ENCODE results near the gene RAMP1.

Gene RAMP1

DNA sequence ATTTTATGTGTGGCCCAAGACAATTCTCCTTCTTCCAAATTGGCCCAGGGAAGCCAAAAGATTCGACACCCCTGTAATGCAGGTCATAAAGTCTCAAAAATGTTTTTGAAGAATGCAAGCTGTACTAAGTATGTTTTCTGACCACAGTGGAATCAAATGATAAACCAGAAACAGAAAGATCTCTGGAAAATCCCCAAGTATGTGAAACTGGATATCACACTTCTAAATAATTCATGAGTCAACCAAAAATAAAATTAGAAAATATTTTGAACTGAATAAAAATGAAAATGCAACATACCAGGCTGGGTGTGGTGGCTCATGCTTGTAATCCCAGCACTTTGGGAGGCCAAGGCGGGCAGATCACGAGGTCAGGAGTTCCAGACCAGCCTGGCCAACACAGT is 73.3 kb downstream of the RAMP1 start:
- Histone ChIP-seq H4K20me1 (ENCODE audit: insufficient read depth, low read length, poor library complexity, severe bottlenecking) (no peaks in the 10 kb centered on the region), H3K4me1 (ENCODE audit: insufficient read depth, low read length, poor library complexity, severe bottlenecking) (peaks cover 12% of the 10 kb centered on the region), H3K36me3 (ENCODE audit: insufficient read depth, low read length) (no peaks in the 10 kb centered on the region), H3K27me3 (ENCODE audit: insufficient read depth, low read length, poor library complexity, severe bottlenecking) (no peaks in the 10 kb centered on the region), H3K9ac (ENCODE audit: low read depth, low read length, poor library complexity, severe bottlenecking) (no peak overlapping the region), H3K4me2 (ENCODE audit: low read depth, low read length, poor library complexity, severe bottlenecking) (no peak overlapping the region), H3K4me3 (ENCODE audit: low read length, poor library complexity, severe bottlenecking) (no peak overlapping the region), H3K79me2 (ENCODE audit: insufficient read depth, low read length) (no peaks in the 10 kb centered on the region), H3K9me2 (replicated peaks; ENCODE audit: low read depth, low read length) (no peaks in the 10 kb centered on the region), H3K9me3 (ENCODE audit: insufficient read depth, low read depth, low read length) (peaks cover 5% of the 10 kb centered on the region; the same call in 1 of the 2 replicates), H2AFZ (ENCODE audit: low read length) (no peak overlapping the region), H3F3A (ENCODE audit: low read depth) (no peaks in the 10 kb centered on the region)
- TF ChIP-seq, protein P1, sequence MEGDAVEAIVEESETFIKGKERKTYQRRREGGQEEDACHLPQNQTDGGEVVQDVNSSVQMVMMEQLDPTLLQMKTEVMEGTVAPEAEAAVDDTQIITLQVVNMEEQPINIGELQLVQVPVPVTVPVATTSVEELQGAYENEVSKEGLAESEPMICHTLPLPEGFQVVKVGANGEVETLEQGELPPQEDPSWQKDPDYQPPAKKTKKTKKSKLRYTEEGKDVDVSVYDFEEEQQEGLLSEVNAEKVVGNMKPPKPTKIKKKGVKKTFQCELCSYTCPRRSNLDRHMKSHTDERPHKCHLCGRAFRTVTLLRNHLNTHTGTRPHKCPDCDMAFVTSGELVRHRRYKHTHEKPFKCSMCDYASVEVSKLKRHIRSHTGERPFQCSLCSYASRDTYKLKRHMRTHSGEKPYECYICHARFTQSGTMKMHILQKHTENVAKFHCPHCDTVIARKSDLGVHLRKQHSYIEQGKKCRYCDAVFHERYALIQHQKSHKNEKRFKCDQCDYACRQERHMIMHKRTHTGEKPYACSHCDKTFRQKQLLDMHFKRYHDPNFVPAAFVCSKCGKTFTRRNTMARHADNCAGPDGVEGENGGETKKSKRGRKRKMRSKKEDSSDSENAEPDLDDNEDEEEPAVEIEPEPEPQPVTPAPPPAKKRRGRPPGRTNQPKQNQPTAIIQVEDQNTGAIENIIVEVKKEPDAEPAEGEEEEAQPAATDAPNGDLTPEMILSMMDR (conservative IDR thresholded peaks at IDR 0.05; ENCODE audit: low read length), result no peak

DNA sequence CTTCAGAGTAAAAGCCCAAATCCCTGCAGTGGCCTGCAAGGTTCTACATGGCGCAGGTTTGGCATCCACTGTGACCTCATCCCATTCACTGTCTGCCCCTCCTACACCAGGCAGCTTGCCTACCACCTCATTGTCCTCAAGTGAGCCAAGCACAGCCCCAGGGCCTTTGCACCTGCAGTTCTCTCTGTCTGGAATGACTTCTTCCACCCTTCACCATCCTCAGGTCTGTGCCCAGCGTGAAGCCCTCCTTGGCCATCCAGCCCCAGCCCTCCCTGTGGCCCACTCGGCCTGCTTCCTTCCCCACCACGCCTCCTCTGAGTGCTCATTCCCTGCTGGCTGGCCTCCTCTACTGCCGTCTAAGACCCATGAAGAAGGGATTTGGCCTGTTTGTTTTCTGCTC is 74.8 kb downstream of the RAMP1 start:
- peaks cover 12% of the 10 kb centered on the region for H3K4me1 ChIP-seq (ENCODE audit: insufficient read depth, low read length, poor library complexity, severe bottlenecking)
- H3K9me2 ChIP-seq (replicated peaks; ENCODE audit: low read depth, low read length), result no peaks in the 10 kb centered on the region
- no peak overlapping the region for H3K4me2 ChIP-seq (ENCODE audit: low read depth, low read length, poor library complexity, severe bottlenecking)
- no peaks in the 10 kb centered on the region for H3K79me2 ChIP-seq (ENCODE audit: insufficient read depth, low read length)
- H3K9ac ChIP-seq (ENCODE audit: low read depth, low read length, poor library complexity, severe bottlenecking), result no peak overlapping the region
- H3K9me3 ChIP-seq (ENCODE audit: insufficient read depth, low read depth, low read length), result peaks cover 5% of the 10 kb centered on the region; the same call in 1 of the 2 replicates
- no peaks in the 10 kb centered on the region for H3K36me3 ChIP-seq (ENCODE audit: insufficient read depth, low read length)
- H3F3A ChIP-seq (ENCODE audit: low read depth), result no peaks in the 10 kb centered on the region
- H3K27me3 ChIP-seq (ENCODE audit: insufficient read depth, low read length, poor library complexity, severe bottlenecking), result no peaks in the 10 kb centered on the region
- no peaks in the 10 kb centered on the region for H4K20me1 ChIP-seq (ENCODE audit: insufficient read depth, low read length, poor library complexity, severe bottlenecking)
- H3K4me3 ChIP-seq (ENCODE audit: low read length, poor library complexity, severe bottlenecking), result no peak overlapping the region
- no peak overlapping the region for H2AFZ ChIP-seq (ENCODE audit: low read length)
- TF ChIP-seq, protein P1 (conservative IDR thresholded peaks at IDR 0.05; ENCODE audit: low read length), result no peak
- no peak for TF ChIP-seq EZH2phosphoT487 (IDR thresholded peaks at IDR 0.05; ENCODE audit: borderline replicate concordance)

DNA sequence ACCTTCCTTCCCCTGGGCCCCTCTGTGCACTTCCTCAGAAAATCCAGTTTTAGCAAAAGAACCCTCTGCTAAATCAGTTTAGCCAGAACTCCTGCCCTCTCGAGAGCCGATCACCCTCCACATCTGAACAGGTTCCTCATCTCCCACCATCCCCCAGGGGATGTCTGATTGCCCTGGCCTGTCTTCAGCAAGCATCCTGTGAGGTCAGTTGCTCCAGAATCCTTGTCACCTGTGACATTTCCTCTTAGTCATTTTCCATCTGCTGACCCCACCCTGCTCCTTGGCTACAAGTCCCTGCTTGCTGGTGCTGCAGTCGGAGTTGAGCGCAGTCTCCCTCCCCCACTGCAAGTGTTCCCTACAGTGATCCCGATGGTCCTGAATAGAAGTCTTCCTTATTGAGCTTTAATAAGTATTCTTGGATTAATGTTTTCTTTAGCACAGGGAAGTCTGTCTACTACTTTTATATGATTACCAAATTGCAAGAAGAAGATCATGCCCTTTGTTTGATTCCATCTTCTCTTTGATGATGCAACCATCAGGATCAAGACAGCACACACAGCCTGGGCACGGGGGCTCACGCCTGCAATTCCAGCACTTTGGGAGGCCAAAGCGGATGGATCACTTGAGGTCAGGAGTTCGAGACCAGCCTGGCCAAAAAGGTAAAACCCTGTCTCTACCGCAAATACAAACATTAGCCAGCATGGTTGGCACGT is 76.5 kb downstream of the RAMP1 start:
- Histone ChIP-seq H3K36me3 (ENCODE audit: insufficient read depth, low read length) (no peaks in the 10 kb centered on the region), H3K4me2 (ENCODE audit: low read depth, low read length, poor library complexity, severe bottlenecking) (no peak overlapping the region), H3K9me3 (ENCODE audit: insufficient read depth, low read depth, low read length) (no peaks in the 10 kb centered on the region), H2AFZ (ENCODE audit: low read length) (no peak overlapping the region), H3F3A (ENCODE audit: low read depth) (no peaks in the 10 kb centered on the region), H3K9me2 (replicated peaks; ENCODE audit: low read depth, low read length) (no peaks in the 10 kb centered on the region), H3K4me1 (ENCODE audit: insufficient read depth, low read length, poor library complexity, severe bottlenecking) (peaks cover 27% of the 10 kb centered on the region), H4K20me1 (ENCODE audit: insufficient read depth, low read length, poor library complexity, severe bottlenecking) (no peaks in the 10 kb centered on the region), H3K79me2 (ENCODE audit: insufficient read depth, low read length) (no peaks in the 10 kb centered on the region), H3K9ac (ENCODE audit: low read depth, low read length, poor library complexity, severe bottlenecking) (no peak overlapping the region), H3K27me3 (ENCODE audit: insufficient read depth, low read length, poor library complexity, severe bottlenecking) (no peaks in the 10 kb centered on the region), H3K4me3 (ENCODE audit: low read length, poor library complexity, severe bottlenecking) (no peak overlapping the region)
- TF ChIP-seq, protein P1 (conservative IDR thresholded peaks at IDR 0.05; ENCODE audit: low read length), result no peak
- TF ChIP-seq EZH2phosphoT487 (IDR thresholded peaks at IDR 0.05; ENCODE audit: borderline replicate concordance), result no peak
